Mammary epithelial cell (primary cell): ENCODE results near the gene FBXW10.
"Not testable (repeated sequence)": the region's sequence is repeated elsewhere in the genome, so short reads cannot be mapped to it uniquely, and the experiment has no call there.

Experiments used
- EZH2 ChIP-seq: IDR thresholded peaks from 2 replicates; pipeline ENCODE4 v1.6.1; 2012; ENCODE audit warnings: low read length, inconsistent platforms, borderline replicate concordance
- TF ChIP-seq, protein P1 (sequence below), 2 donors: IDR thresholded peaks in 1 of 2; conservative IDR thresholded peaks in 1 of 2; 2 replicates each; pipeline ENCODE4 v1.5.1; 2011 to 2012; ENCODE audit warnings: inconsistent platforms in 2 of 2, low read length in 2 of 2, mild to moderate bottlenecking in 2 of 2, control low read depth in 1 of 2, low read depth in 1 of 2; ENCODE audit not compliant: insufficient read depth in 1 of 2; ENCODE audit errors: extremely low read depth in 1 of 2

DNA sequence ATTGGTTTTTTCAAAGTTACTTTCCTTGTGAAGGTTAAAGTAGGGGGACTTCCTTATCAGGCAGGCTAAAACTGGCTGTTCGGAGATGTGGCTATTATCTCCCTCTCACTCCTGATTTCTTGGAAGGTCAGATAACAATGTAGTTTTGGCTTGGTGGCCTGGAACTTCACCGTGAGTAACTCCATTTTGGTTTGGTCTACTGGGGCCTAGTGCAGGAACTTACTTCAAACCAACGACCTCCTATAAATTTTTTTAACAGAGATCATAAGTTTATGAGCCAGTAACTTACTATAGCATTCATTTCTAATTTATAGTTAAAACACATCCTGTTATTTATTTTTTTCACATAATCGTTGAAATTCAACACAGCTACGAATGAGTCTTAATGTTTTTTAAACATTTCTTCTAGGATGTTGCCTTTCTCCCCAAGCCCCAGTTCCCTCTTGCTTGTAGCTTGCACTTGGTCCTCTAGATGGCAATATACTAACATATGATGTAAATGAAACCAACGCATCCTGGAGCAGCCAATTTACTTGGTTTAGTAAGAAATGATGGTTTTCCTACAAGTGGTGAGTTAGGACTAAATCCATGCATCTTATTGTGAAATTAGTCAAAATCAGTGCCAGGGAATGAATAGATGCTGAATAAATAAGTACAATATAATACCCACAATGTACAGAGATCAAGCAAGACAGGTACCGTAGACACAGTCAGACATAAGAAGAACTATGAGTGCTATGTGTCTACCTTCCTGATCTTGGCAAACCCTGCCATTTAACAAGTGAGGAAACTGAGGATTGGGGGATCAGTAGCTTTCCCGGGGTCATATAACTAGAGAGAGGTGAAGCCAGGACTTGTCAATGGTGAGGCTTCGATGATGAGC lies 72.9 kb downstream of the FBXW10 start:
- TF ChIP-seq, protein P1, sequence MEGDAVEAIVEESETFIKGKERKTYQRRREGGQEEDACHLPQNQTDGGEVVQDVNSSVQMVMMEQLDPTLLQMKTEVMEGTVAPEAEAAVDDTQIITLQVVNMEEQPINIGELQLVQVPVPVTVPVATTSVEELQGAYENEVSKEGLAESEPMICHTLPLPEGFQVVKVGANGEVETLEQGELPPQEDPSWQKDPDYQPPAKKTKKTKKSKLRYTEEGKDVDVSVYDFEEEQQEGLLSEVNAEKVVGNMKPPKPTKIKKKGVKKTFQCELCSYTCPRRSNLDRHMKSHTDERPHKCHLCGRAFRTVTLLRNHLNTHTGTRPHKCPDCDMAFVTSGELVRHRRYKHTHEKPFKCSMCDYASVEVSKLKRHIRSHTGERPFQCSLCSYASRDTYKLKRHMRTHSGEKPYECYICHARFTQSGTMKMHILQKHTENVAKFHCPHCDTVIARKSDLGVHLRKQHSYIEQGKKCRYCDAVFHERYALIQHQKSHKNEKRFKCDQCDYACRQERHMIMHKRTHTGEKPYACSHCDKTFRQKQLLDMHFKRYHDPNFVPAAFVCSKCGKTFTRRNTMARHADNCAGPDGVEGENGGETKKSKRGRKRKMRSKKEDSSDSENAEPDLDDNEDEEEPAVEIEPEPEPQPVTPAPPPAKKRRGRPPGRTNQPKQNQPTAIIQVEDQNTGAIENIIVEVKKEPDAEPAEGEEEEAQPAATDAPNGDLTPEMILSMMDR (conservative IDR thresholded peaks at IDR 0.05 in 1 of 2, IDR thresholded peaks at IDR 0.05 in 1 of 2; ENCODE audit: extremely low read depth in 1 of 2, insufficient read depth in 1 of 2, low read depth in 1 of 2, low read length in 2 of 2), result peak; percentile 50 to 52
- not testable (repeated sequence) for TF ChIP-seq EZH2
